Fibroblast of mammary gland (primary cell): Measurements from ENCODE around the gene TUBAL3.
"Not testable (repeated sequence)": the region's sequence is repeated elsewhere in the genome, so short reads cannot be mapped to it uniquely, and the experiment has no call there.

Experiments used
- DNase-seq: peaks from one replicate; pipeline ENCODE4 v3.0.0-alpha.2; 2010; ENCODE audit warnings: low read depth
- H3K4me3 ChIP-seq: 2 replicates; pipeline ENCODE4 v1.5.1; 2011; ENCODE audit warnings: low read depth, mild to moderate bottlenecking, low read length, moderate library complexity; ENCODE audit not compliant: control insufficient read depth
- CTCF ChIP-seq: conservative IDR thresholded peaks from 2 replicates; pipeline ENCODE4 v1.5.1; 2011; ENCODE audit warnings: low read depth, low read length, inconsistent platforms; ENCODE audit not compliant: control insufficient read depth, insufficient read depth

TUBAL3 gene

GRCh38 chr10:5385224-5385623 lies 19.4 kb downstream of the TUBAL3 start:
- TF ChIP-seq CTCF = no peak
- H3K4me3 ChIP-seq = no peak overlapping the region
- DNase-seq = no peak

- DNase-seq = peak; percentile 28
- no peak overlapping the region for H3K4me3 ChIP-seq
- no peak for TF ChIP-seq CTCF
These were observed 23.4 kb downstream of the TUBAL3 start for GRCh38 chr10:5381187-5381586.

- H3K4me3 ChIP-seq = not testable (repeated sequence)
These were observed 24.2 kb downstream of the TUBAL3 start for GRCh38 chr10:5380395-5380794.

GRCh38 chr10:5379202-5379601 lies 25.4 kb downstream of the TUBAL3 start:
- not testable (repeated sequence) for H3K4me3 ChIP-seq, DNase-seq

More at GRCh38 chr10:5380395-5380794, 24.2 kb downstream of the TUBAL3 start:
- not testable (repeated sequence) for DNase-seq

GRCh38 chr10:5376450-5376849 lies 28.2 kb downstream of the TUBAL3 start:
- TF ChIP-seq CTCF = no peak
- no peak overlapping the region for H3K4me3 ChIP-seq
- DNase-seq = no peak

- no peak for TF ChIP-seq CTCF
- H3K4me3 ChIP-seq = no peak overlapping the region
- no peak for DNase-seq
These were observed 30.6 kb downstream of the TUBAL3 start for GRCh38 chr10:5373891-5374611.

- H3K4me3 ChIP-seq = no peak overlapping the region
- TF ChIP-seq CTCF = no peak
- no peak for DNase-seq
These were observed 31.3 kb downstream of the TUBAL3 start for GRCh38 chr10:5373307-5373706.
